Skin epidermis (tissue), 12 donors: ENCODE data around the gene CCNH.

ENCODE experiments used
- H3K27ac ChIP-seq, 21 experiments: fragments of 200-600 bp; sonication (generic) in 11 of 21; one replicate each; pipeline ENCODE4 v1.5.0; 2020; ENCODE audit warnings: mild to moderate bottlenecking in 3 of 21, inconsistent platforms in 2 of 21, moderate library complexity in 2 of 21
- H3K4me3 ChIP-seq, 7 experiments: fragments of 200-600 bp; sonication (generic) in 2 of 7; one replicate each; pipeline ENCODE4 v1.5.0; 2020; ENCODE audit warnings: inconsistent platforms in 2 of 7, mild to moderate bottlenecking in 2 of 7, moderate library complexity in 1 of 7

The CCNH gene

DNA sequence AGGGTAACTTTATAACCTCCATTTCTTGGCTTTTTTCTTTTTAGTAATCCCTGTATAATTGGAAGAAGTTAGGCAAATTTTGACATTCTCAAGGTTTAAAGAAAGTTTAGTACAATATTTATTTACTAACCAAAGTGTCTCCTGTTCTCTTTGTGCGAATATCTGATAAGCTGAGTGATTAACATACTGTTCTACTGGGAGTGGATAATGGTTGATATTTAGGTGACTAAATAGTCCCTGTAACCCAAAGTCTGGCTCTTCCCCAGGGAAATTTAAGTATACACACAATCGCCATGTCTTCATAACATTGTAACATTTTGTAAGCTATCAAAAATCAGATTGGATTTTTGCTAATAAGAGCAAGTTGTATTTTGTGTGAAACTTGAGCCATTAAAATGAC is 40.0 kb downstream of the CCNH start:
- no peak overlapping the region for H3K4me3 ChIP-seq
- H3K27ac ChIP-seq, result no peak overlapping the region

DNA sequence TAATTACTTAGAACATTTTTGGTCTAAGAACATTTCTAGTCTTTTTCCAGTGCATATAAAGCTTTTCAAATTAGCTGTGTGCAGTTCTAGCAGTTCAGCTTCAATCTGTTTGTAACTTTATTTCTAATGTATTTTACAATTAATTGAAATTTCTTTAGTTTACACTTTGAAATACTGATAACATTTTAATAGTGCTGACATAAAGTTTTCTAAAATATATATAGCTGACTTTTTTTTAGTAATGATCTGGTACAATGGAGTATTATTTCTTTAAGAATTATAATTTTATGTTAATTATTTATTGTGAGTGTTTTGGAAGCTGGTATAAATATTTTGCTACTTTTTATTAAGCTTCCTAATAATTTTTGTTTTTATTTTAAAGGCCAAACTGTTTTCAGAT is 43.3 kb downstream of the CCNH start:
- H3K4me3 ChIP-seq, result no peak overlapping the region
- H3K27ac ChIP-seq, result no peak overlapping the region

- H3K4me3 ChIP-seq, result no peak overlapping the region
- no peak overlapping the region for H3K27ac ChIP-seq
Observed at GRCh38 chr5:87368601-87369000, 44.1 kb downstream of the CCNH start.

DNA sequence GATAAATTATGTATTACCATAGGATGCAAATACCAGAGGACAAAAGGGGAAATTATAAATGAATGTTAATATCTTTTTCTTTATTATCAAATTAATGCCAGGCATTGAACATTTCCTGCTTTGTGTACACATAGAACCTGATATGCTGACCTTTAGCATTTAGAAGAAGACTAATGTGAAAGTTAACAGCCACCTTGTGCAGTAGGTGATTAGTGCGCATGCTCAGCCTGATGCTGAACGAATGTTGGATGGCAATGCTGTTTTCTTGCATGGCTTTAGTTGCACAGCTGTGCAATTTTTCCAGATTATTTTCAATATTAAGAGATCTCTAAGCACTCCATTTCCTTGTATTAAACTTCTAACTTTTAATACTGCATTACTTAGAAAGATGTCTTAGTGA is 45.5 kb downstream of the CCNH start:
- no peak overlapping the region for H3K27ac ChIP-seq
- no peak overlapping the region for H3K4me3 ChIP-seq

- Histone ChIP-seq H3K27ac (no peak overlapping the region), H3K4me3 (no peak overlapping the region)
Observed at GRCh38 chr5:87361536-87362213, 51.1 kb downstream of the CCNH start.

DNA sequence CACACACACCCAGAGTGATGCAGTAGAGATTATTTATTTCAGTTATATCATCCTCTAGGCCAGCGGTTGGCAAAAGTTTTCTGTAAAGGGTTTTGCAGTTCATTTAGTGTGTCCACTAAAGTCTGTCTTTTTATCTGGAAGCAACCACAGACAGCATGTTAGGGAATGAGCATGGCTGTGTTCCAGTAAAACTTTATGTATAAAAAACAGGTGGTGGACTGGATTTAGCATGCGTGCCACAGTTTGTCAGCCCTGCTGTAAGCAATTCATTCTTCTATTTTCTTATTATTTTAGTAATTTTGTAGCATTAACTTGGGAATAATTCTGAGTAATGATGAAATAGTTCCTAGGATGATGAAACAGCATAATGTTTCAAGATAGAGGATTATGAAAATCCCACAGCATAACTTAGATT is 51.7 kb downstream of the CCNH start:
- Histone ChIP-seq H3K27ac (no peak overlapping the region), H3K4me3 (no peak overlapping the region)

GRCh38 chr5:87360132-87360531 is 52.6 kb downstream of the CCNH start:
- Histone ChIP-seq H3K27ac (no peak overlapping the region), H3K4me3 (no peak overlapping the region)

DNA sequence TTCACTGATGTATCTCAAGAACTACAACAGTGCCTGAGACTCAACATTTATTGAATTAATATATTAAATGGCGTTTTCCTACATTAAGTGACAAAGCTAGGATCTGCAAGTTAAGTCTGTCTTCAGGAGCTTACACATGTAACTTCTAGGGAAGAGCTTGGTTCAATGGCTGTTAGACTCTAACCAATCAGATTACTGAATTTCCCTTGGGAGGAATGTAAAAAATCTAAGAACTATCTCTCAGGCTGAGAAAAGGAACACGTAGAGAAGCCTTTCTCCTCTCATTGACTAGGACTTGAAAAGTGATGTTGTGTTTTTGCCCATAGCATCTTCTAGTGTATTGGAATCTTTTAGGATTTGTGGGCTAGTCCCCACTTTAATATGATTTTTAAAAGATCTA is 53.6 kb downstream of the CCNH start:
- no peak overlapping the region for H3K27ac ChIP-seq
- H3K4me3 ChIP-seq, result no peak overlapping the region

DNA sequence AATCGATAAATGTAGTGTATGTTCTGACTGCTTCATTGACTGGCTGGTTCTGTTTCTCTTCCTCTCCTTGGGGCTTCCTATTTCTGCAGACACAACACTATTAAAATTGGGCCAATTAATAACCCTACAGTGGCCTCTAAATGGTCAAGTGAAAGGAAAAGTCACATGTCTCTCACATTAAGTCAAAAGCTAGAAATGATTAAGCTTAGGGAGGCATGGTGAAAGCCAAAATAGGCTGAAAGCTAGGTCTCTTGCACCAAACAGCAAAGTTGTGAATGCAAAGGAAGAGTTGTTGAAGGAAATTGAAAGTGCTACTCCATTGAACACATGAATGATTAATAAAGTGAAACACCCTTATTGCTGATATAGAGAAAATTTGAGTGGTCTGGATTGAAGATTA is 58.2 kb downstream of the CCNH start:
- Histone ChIP-seq H3K27ac (no peak overlapping the region), H3K4me3 (no peak overlapping the region)

DNA sequence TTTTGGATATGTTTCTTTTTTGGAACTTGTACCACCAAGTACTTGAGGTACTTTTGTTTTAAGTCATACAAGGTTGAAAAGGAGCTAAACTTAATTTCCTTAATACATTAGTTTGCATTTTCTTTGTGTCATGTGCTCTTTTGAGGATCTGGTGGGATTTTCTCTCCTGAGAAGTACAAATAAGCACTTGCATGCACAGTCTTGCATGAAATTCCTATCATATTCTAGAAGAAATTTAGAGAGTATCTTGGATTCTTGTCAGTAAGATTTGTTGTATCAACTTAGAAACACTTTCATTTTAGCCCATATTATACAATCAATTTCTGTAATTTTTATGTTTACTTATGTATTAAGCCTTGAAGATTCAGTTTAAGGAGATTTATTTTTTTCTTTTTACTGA is 64.9 kb downstream of the CCNH start:
- no peak overlapping the region for H3K27ac ChIP-seq

GRCh38 chr5:87347272-87347671 is 65.5 kb downstream of the CCNH start:
- H3K4me3 ChIP-seq, result no peak overlapping the region
- H3K27ac ChIP-seq, result no peak overlapping the region

More for the DNA sequence above, 64.9 kb downstream of the CCNH start:
- no peak overlapping the region for H3K4me3 ChIP-seq
